B cell (primary cell): ENCODE results near the gene PLEKHG4.

Experiments
- CTCF ChIP-seq: fragments of 200-600 bp; IDR thresholded peaks from one replicate; pipeline ENCODE4 v1.8.0; 2022; ENCODE audit warnings: antibody characterized with exemption, mild to moderate bottlenecking
- EZH2 ChIP-seq: IDR thresholded peaks from 2 replicates; pipeline ENCODE4 v1.6.1; 2012; ENCODE audit warnings: borderline replicate concordance, low read depth, mild to moderate bottlenecking, moderate library complexity, low read length; ENCODE audit not compliant: insufficient read depth, poor library complexity, severe bottlenecking

- TF ChIP-seq EZH2 (no peak), CTCF (no peak)
Observed at GRCh38 chr16:67283039-67283825, 3.9 kb downstream of the PLEKHG4 start.
